Endothelial cell of umbilical vein (primary cell): ENCODE results near the gene SPRY4. TPM values are rescaled to one million over a fixed set of nuclear protein-coding genes. Genes with fewer than 3 reads are reported as not detected.

Source experiments
- BruUV-seq: library from RNA; stranded (reverse); fragments of 400-500 nt; replicated peaks from 2 replicates; lab custom pipeline; 2021; lab: Mats Ljungman, UMichigan
- CTCF ChIA-PET: fragments of 300-600, 350-600 bp; sonication (Branson Sonifier 250); formaldehyde crosslinking; loops from one replicate; lab custom pipeline; 2021; ENCODE audit warnings: antibody characterized with exemption, inconsistent platforms; lab: Charles Lee
- POLR2A ChIA-PET: fragments of 300-600, 350-600 bp; sonication (Branson Sonifier 250); formaldehyde crosslinking; loops from one replicate; lab custom pipeline; 2021; ENCODE audit warnings: antibody characterized with exemption, inconsistent platforms; lab: Charles Lee
- DNase-seq: peaks from one replicate; pipeline ENCODE4 v3.0.0-alpha.2; 2011; ENCODE audit warnings: low read depth, low spot score
- FAIRE-seq: peaks from 2 replicates; lab custom pipeline; 2011; peaks lifted over from hg19 to GRCh38; lab: Jason Lieb, UNC
- H2AFZ ChIP-seq: 2 replicates; pipeline ENCODE4 v1.6.0; 2012; ENCODE audit warnings: low read depth, low read length, control low read depth, inconsistent platforms
- H3K27ac ChIP-seq: 2 replicates; pipeline ENCODE4 v1.5.1; 2011; ENCODE audit warnings: low read depth, mild to moderate bottlenecking, control low read depth, low read length, moderate library complexity; ENCODE audit not compliant: insufficient read depth
- H3K27me3 ChIP-seq, 2 experiments: 2 replicates each; pipeline versions ENCODE4 v1.6.0 to v1.6.1; 2011; ENCODE audit warnings: low read length in 2 of 2, mixed read lengths in 1 of 2; ENCODE audit not compliant: control insufficient read depth in 2 of 2, insufficient read depth in 2 of 2
- H3K36me3 ChIP-seq, 2 experiments: 2 replicates in 1 of 2; 3 replicates in 1 of 2; pipeline ENCODE4 v1.5.1; 2011; ENCODE audit warnings: low read length in 2 of 2, mild to moderate bottlenecking in 1 of 2, moderate library complexity in 1 of 2; ENCODE audit not compliant: control insufficient read depth in 2 of 2, insufficient read depth in 2 of 2; ENCODE audit errors: extremely low read depth in 1 of 2
- H3K4me1 ChIP-seq: 3 replicates; pipeline ENCODE4 v1.5.1; 2011; ENCODE audit warnings: mild to moderate bottlenecking, low read length; ENCODE audit not compliant: control insufficient read depth, insufficient read depth; ENCODE audit errors: extremely low read depth
- H3K4me2 ChIP-seq: 2 replicates; pipeline ENCODE4 v1.6.1; 2011; ENCODE audit warnings: low read length, control low read depth, mixed read lengths; ENCODE audit not compliant: insufficient read depth
- H3K4me3 ChIP-seq, 3 experiments: fragments of 200-600 bp in 1 of 3; sonication (generic), shearing (Covaris generic) in 1 of 3; replicated peaks in 1 of 3; 2 replicates each; pipeline ENCODE4 v1.5.1; 2011 to 2016; ENCODE audit warnings: control low read depth in 3 of 3, low read length in 3 of 3, mild to moderate bottlenecking in 2 of 3, inconsistent platforms in 1 of 3, low read depth in 1 of 3, moderate library complexity in 1 of 3; ENCODE audit not compliant: insufficient read depth in 1 of 3
- H3K79me2 ChIP-seq: 2 replicates; pipeline ENCODE4 v1.6.0; 2012; ENCODE audit warnings: low read length, inconsistent platforms; ENCODE audit not compliant: control insufficient read depth, insufficient read depth
- H3K9ac ChIP-seq: replicated peaks from 2 replicates; pipeline ENCODE3; 2011; ENCODE audit warnings: low read length, control low read depth; ENCODE audit not compliant: insufficient read depth; ENCODE audit errors: extremely low read depth
- H3K9me1 ChIP-seq: replicated peaks from 3 replicates; pipeline ENCODE4 v1.6.0; 2011; ENCODE audit warnings: mild to moderate bottlenecking, low read length; ENCODE audit not compliant: control insufficient read depth, insufficient read depth; ENCODE audit errors: extremely low read depth
- H3K9me3 ChIP-seq: replicated peaks from 2 replicates; pipeline ENCODE4 v1.5.1; 2012; ENCODE audit warnings: low read length, inconsistent platforms; ENCODE audit not compliant: control insufficient read depth, insufficient read depth
- H4K20me1 ChIP-seq: replicated peaks from 2 replicates; pipeline ENCODE3; 2011; ENCODE audit warnings: mild to moderate bottlenecking, low read length; ENCODE audit not compliant: control insufficient read depth, insufficient read depth; ENCODE audit errors: extremely low read depth
- EZH2 ChIP-seq: IDR thresholded peaks from 2 replicates; pipeline ENCODE4 v1.6.1; 2012; ENCODE audit warnings: borderline replicate concordance, low read depth, mild to moderate bottlenecking, moderate library complexity, low read length, inconsistent platforms; ENCODE audit not compliant: severe bottlenecking
- FOS ChIP-seq: IDR thresholded peaks from 2 replicates; pipeline ENCODE4 v1.6.1; 2011; ENCODE audit warnings: mild to moderate bottlenecking, low read length, moderate library complexity, borderline replicate concordance; ENCODE audit not compliant: insufficient read depth
- GATA2 ChIP-seq: IDR thresholded peaks from 2 replicates; pipeline ENCODE4 v1.7.0; 2011; ENCODE audit warnings: low read depth, mild to moderate bottlenecking, moderate library complexity, mixed read lengths, low read length; ENCODE audit not compliant: insufficient read length, insufficient read depth
- JUN ChIP-seq: IDR thresholded peaks from 2 replicates; pipeline ENCODE4 v1.6.1; 2011; ENCODE audit warnings: borderline replicate concordance, low read depth; ENCODE audit not compliant: insufficient read length, insufficient read depth
- MAX ChIP-seq: IDR thresholded peaks from 2 replicates; pipeline ENCODE4 v1.6.1; 2011; ENCODE audit not compliant: insufficient read depth, insufficient read length
- MYC ChIP-seq: IDR thresholded peaks from one replicate; pipeline ENCODE4 v1.6.1; 2011; ENCODE audit warnings: mild to moderate bottlenecking, low read depth, low read length
- POLR2A ChIP-seq: IDR thresholded peaks from 2 replicates; pipeline ENCODE4 v1.6.1; 2012; ENCODE audit warnings: low read depth, mild to moderate bottlenecking, control low read depth, low read length
- POLR2AphosphoS5 ChIP-seq: IDR thresholded peaks from 2 replicates; pipeline ENCODE4 v1.6.1; 2012; ENCODE audit warnings: low read depth, mild to moderate bottlenecking, control low read depth, low read length, moderate library complexity; ENCODE audit not compliant: insufficient read depth
- dilution Hi-C: fragments of 300-500 bp; cut with MboI; formaldehyde crosslinking; loops from one replicate; pipeline ENCODE4 v1.15.0; 2019; ENCODE audit warnings: low sequenced_read_pairs; ENCODE audit not compliant: extremely low pct_ligation_motif_present
- intact Hi-C: fragments of 100-400 bp; cut with micrococcal nuclease; formaldehyde crosslinking; loops from one replicate; pipeline ENCODE4 v1.10.0; 2022
- polyA plus RNA-seq, 4 experiments: library from polyadenylated mRNA; depleted of rRNA in 3 of 4; stranded (reverse) in 3 of 4; unstranded in 1 of 4; fragments of >200 nt; gene quantifications; 2 replicates each; pipeline versions ENCODE4 v1.2.1 to v1.2.3, GENCODE V29; 2011 to 2012; ENCODE audit warnings: missing spikeins in 1 of 4
- total RNA-seq: library from RNA; stranded (reverse); gene quantifications from 2 replicates; pipeline ENCODE4 v1.2.3, GENCODE V29; 2021
- TF ChIP-seq, protein P1 (sequence below), 2 donors: IDR thresholded peaks; 1 replicate in 1 of 2; 2 replicates in 1 of 2; pipeline ENCODE4 v1.5.1; 2011; ENCODE audit warnings: low read length in 2 of 2, mild to moderate bottlenecking in 2 of 2, moderate library complexity in 2 of 2, control low read depth in 1 of 2, inconsistent platforms in 1 of 2, low read depth in 1 of 2; ENCODE audit not compliant: insufficient read depth in 1 of 2; ENCODE audit errors: extremely low read depth in 1 of 2

SPRY4 gene
- total and polyA plus RNA-seq, 2 donors (not counting 3 experiments of a cell fraction or from before 2014, with no cell fraction given) = 9.3 to 33.9 TPM

GRCh38 chr5:142330026-142330425 is 5.2 kb upstream of the SPRY4 start:
- Histone ChIP-seq H3K4me3 (no peak overlapping the region), H3K9me3 (no peaks in the 10 kb centered on the region), H2AFZ (no peak overlapping the region), H3K4me2 (no peak overlapping the region), H3K9me1 (no peaks in the 10 kb centered on the region), H3K36me3 (no peaks in the 10 kb centered on the region), H3K4me1 (peaks cover 17% of the 10 kb centered on the region), H3K27ac (no peak overlapping the region), H3K9ac (no peak overlapping the region), H3K27me3 (no peaks in the 10 kb centered on the region), H3K79me2 (peaks cover 8% of the 10 kb centered on the region), H4K20me1 (no peaks in the 10 kb centered on the region)
- DNase-seq (no peak), FAIRE-seq (no peak)
- intact Hi-C loops = no loop called here
- TF ChIP-seq GATA2 (no peak), MYC (no peak), EZH2 (no peak), MAX (no peak), POLR2A (no peak), FOS (no peak), POLR2AphosphoS5 (no peak), JUN (no peak)
- TF ChIP-seq, protein P1, sequence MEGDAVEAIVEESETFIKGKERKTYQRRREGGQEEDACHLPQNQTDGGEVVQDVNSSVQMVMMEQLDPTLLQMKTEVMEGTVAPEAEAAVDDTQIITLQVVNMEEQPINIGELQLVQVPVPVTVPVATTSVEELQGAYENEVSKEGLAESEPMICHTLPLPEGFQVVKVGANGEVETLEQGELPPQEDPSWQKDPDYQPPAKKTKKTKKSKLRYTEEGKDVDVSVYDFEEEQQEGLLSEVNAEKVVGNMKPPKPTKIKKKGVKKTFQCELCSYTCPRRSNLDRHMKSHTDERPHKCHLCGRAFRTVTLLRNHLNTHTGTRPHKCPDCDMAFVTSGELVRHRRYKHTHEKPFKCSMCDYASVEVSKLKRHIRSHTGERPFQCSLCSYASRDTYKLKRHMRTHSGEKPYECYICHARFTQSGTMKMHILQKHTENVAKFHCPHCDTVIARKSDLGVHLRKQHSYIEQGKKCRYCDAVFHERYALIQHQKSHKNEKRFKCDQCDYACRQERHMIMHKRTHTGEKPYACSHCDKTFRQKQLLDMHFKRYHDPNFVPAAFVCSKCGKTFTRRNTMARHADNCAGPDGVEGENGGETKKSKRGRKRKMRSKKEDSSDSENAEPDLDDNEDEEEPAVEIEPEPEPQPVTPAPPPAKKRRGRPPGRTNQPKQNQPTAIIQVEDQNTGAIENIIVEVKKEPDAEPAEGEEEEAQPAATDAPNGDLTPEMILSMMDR (IDR thresholded peaks at IDR 0.05; ENCODE audit: extremely low read depth in 1 of 2, insufficient read depth in 1 of 2, low read depth in 1 of 2, low read length in 2 of 2) = no peak
- no TSS peak for BruUV-seq
- POLR2A ChIA-PET = no interaction called here
- CTCF ChIA-PET = no interaction called here
- dilution Hi-C loops = no loop called here
